GM12872 (cell line): ENCODE measurements around the gene NR2E3.

Experiments
- CTCF ChIP-seq: IDR thresholded peaks from 3 replicates; pipeline ENCODE4 v1.5.1; 2011; ENCODE audit warnings: low read depth, mild to moderate bottlenecking, low read length, moderate library complexity; ENCODE audit not compliant: insufficient read depth

Gene NR2E3

GRCh38 chr15:71784719-71785118, 25.6 kb upstream of the NR2E3 start:
- TF ChIP-seq CTCF = peak; percentile 67

- TF ChIP-seq CTCF = no peak
These were observed 24.4 kb upstream of the NR2E3 start for GRCh38 chr15:71785996-71786395.

GRCh38 chr15:71786673-71787072, 23.7 kb upstream of the NR2E3 start:
- no peak for TF ChIP-seq CTCF

GRCh38 chr15:71788646-71789579, 21.4 kb upstream of the NR2E3 start:
- TF ChIP-seq CTCF = no peak

GRCh38 chr15:71789616-71790015, 20.7 kb upstream of the NR2E3 start:
- TF ChIP-seq CTCF = no peak

- no peak for TF ChIP-seq CTCF
These were observed 20.3 kb upstream of the NR2E3 start for GRCh38 chr15:71790081-71790480.

- TF ChIP-seq CTCF = no peak
These were observed 18.4 kb upstream of the NR2E3 start for GRCh38 chr15:71791975-71792374.
